ENCODE results near the gene ANTXR2.
"Not testable (repeated sequence)": the region's sequence is repeated elsewhere in the genome, so short reads cannot be mapped to it uniquely, and the experiment has no call there.

Gene ANTXR2

GRCh38 chr4:80072744-80073472, at the start of gene ANTXR2:
Gene ANTXR2, minus strand, starts transcription at chr4:80073229. Its CDS starts 669 bp downstream, at chr4:80072560.
- peak; percentile 96 for DNase-seq

GRCh38 chr4:80121815-80122214, 48.8 kb upstream of the ANTXR2 start:
- DNase-seq: not testable (repeated sequence)

- not testable (repeated sequence) for DNase-seq
Measured at GRCh38 chr4:80119620-80120019, 46.6 kb upstream of the ANTXR2 start.

- DNase-seq: no peak
Measured at GRCh38 chr4:80116516-80116915, 43.5 kb upstream of the ANTXR2 start.

GRCh38 chr4:80115368-80116181, 42.5 kb upstream of the ANTXR2 start:
- peak; percentile 54 for DNase-seq

GRCh38 chr4:80114732-80115265, 41.8 kb upstream of the ANTXR2 start:
- no peak for DNase-seq

GRCh38 chr4:80113615-80114014, 40.6 kb upstream of the ANTXR2 start:
- DNase-seq: no peak

- peak; percentile 61 for DNase-seq
Measured at GRCh38 chr4:80112236-80112635, 39.2 kb upstream of the ANTXR2 start.

GRCh38 chr4:80111276-80111675, 38.2 kb upstream of the ANTXR2 start:
- DNase-seq: no peak

GRCh38 chr4:80107374-80107773, 34.3 kb upstream of the ANTXR2 start:
- no peak for DNase-seq

- DNase-seq: no peak
Measured at GRCh38 chr4:80104927-80105326, 31.9 kb upstream of the ANTXR2 start.

- DNase-seq: no peak
Measured at GRCh38 chr4:80103629-80104028, 30.6 kb upstream of the ANTXR2 start.

- DNase-seq: peak; percentile 34
Measured at GRCh38 chr4:80101792-80102116, 28.7 kb upstream of the ANTXR2 start.

GRCh38 chr4:80101071-80101791, 28.2 kb upstream of the ANTXR2 start:
- DNase-seq: no peak

- DNase-seq: no peak
Measured at GRCh38 chr4:80099671-80100070, 26.6 kb upstream of the ANTXR2 start.

- DNase-seq: no peak
Measured at GRCh38 chr4:80098635-80099034, 25.6 kb upstream of the ANTXR2 start.

- peak; percentile 93 for DNase-seq
Measured at GRCh38 chr4:80097400-80098177, 24.6 kb upstream of the ANTXR2 start.

- peak; percentile 65 for DNase-seq
Measured at GRCh38 chr4:80096175-80096850, 23.3 kb upstream of the ANTXR2 start.

- DNase-seq: peak; percentile 36
Measured at GRCh38 chr4:80094191-80094590, 21.2 kb upstream of the ANTXR2 start.

- DNase-seq: no peak
Measured at GRCh38 chr4:80093563-80093962, 20.5 kb upstream of the ANTXR2 start.

GRCh38 chr4:80092847-80093246, 19.8 kb upstream of the ANTXR2 start:
- no peak for DNase-seq

- no peak for DNase-seq
Measured at GRCh38 chr4:80092088-80092487, 19.1 kb upstream of the ANTXR2 start.
